SU-DHL-6 (cell line): Measurements from ENCODE around the gene MRPL39.
A peak's percentile ranks its signal among the peaks of the same experiment; 100 is the strongest.

Source experiments
- H2AFZ ChIP-seq: fragments of 200-600 bp; sonication (generic); 2 replicates; pipeline ENCODE4 v1.6.1; 2014; ENCODE audit warnings: low read depth, mild to moderate bottlenecking, moderate library complexity, mixed read lengths, antibody characterized with exemption, low read length; ENCODE audit not compliant: severe bottlenecking
- H3F3A ChIP-seq: fragments of 200-600 bp; shearing (Covaris generic); 2 replicates; pipeline ENCODE4 v1.6.0; 2016; ENCODE audit warnings: antibody characterized with exemption, mild to moderate bottlenecking; ENCODE audit not compliant: insufficient read depth
- H3K27ac ChIP-seq: fragments of 200-600 bp; sonication (generic); 2 replicates; pipeline ENCODE4 v1.5.1; 2016; ENCODE audit warnings: low read depth, mild to moderate bottlenecking, low read length, moderate library complexity, mixed read lengths
- H3K27me3 ChIP-seq: fragments of 200-600 bp; sonication (generic), shearing (Covaris generic); 2 replicates; pipeline ENCODE4 v1.6.0; 2014; ENCODE audit warnings: mild to moderate bottlenecking, low read length
- H3K36me3 ChIP-seq: fragments of 200-600 bp; sonication (generic); 2 replicates; pipeline ENCODE4 v1.6.1; 2014; ENCODE audit warnings: mild to moderate bottlenecking, low read length, mixed read lengths
- H3K4me2 ChIP-seq: fragments of 300-600, 200-600 bp; shearing (Covaris generic), sonication (generic); 2 replicates; pipeline ENCODE4 v1.6.0; 2014; ENCODE audit warnings: low read length, low read depth, mild to moderate bottlenecking; ENCODE audit not compliant: poor library complexity, severe bottlenecking
- H3K4me3 ChIP-seq: fragments of 200-600 bp; sonication (generic); 2 replicates; pipeline ENCODE4 v1.5.1; 2014; ENCODE audit warnings: antibody characterized with exemption, low read length, mild to moderate bottlenecking, mixed read lengths; ENCODE audit not compliant: insufficient read depth, poor library complexity, severe bottlenecking
- H3K79me2 ChIP-seq: fragments of 200-600 bp; sonication (generic); 2 replicates; pipeline ENCODE4 v1.6.1; 2014; ENCODE audit warnings: mild to moderate bottlenecking, low read length, moderate library complexity; ENCODE audit not compliant: insufficient read depth
- H3K9ac ChIP-seq: fragments of 200-600 bp; sonication (generic); 2 replicates; pipeline ENCODE4 v1.7.0; 2014; ENCODE audit warnings: mild to moderate bottlenecking, low read length
- H3K9me2 ChIP-seq: fragments of 200-600 bp; sonication (generic); replicated peaks from 2 replicates; pipeline ENCODE4 v1.6.1; 2014; ENCODE audit warnings: low read length; ENCODE audit not compliant: insufficient read depth
- H3K9me3 ChIP-seq: fragments of 200-600 bp; sonication (generic); 2 replicates; pipeline ENCODE4 v1.6.1; 2014; ENCODE audit warnings: low read length, mixed read lengths; ENCODE audit not compliant: insufficient read depth
- H4K20me1 ChIP-seq: fragments of 200-600 bp; sonication (generic); 2 replicates; pipeline ENCODE4 v1.6.1; 2014; ENCODE audit warnings: low read depth, mild to moderate bottlenecking, antibody characterized with exemption, low read length, moderate library complexity, mixed read lengths
- CTCF ChIP-seq: fragments of 200-600 bp; sonication (generic); IDR thresholded peaks from one replicate; pipeline ENCODE4 v1.5.1; 2017; ENCODE audit warnings: antibody characterized with exemption, mild to moderate bottlenecking, low read length, moderate library complexity; ENCODE audit not compliant: insufficient read depth, poor library complexity, severe bottlenecking
- EZH2phosphoT487 ChIP-seq: fragments of 200-600 bp; sonication (generic), shearing (Covaris generic); conservative IDR thresholded peaks from 2 replicates; pipeline ENCODE4 v1.6.1; 2018; ENCODE audit warnings: mild to moderate bottlenecking, antibody characterized with exemption, low read length, moderate library complexity, mixed read lengths

MRPL39 gene

GRCh38 chr21:25614441-25614840 is 7.2 kb upstream of the MRPL39 start:
- Histone ChIP-seq H3F3A (no peaks in the 10 kb centered on the region), H3K4me2 (no peak overlapping the region), H3K9me3 (no peaks in the 10 kb centered on the region), H3K27me3 (no peaks in the 10 kb centered on the region), H3K36me3 (no peaks in the 10 kb centered on the region), H3K9ac (no peak overlapping the region), H3K4me3 (no peak overlapping the region), H4K20me1 (no peaks in the 10 kb centered on the region), H2AFZ (no peak overlapping the region), H3K79me2 (no peaks in the 10 kb centered on the region), H3K27ac (no peak overlapping the region), H3K9me2 (no peaks in the 10 kb centered on the region)
- TF ChIP-seq EZH2phosphoT487, result no peak
- TF ChIP-seq CTCF, result no peak

- H3K27ac ChIP-seq, result peak overlapping the region; percentile 22; the same call in 1 of the 2 replicates
Measured at GRCh38 chr21:25608044-25608737, 910 bp upstream of the MRPL39 start.

GRCh38 chr21:25589887-25590286 is 17.4 kb downstream of the MRPL39 start:
- peaks cover 59% of the 10 kb centered on the region for H3K36me3 ChIP-seq
- H3K9me3 ChIP-seq, result no peaks in the 10 kb centered on the region
- H4K20me1 ChIP-seq, result no peaks in the 10 kb centered on the region
- H3K27me3 ChIP-seq, result no peaks in the 10 kb centered on the region
- no peak overlapping the region for H2AFZ ChIP-seq
- no peak overlapping the region for H3K4me2 ChIP-seq
- H3K9me2 ChIP-seq, result no peaks in the 10 kb centered on the region
- peaks cover 7% of the 10 kb centered on the region; the same call in 1 of the 2 replicates for H3F3A ChIP-seq
- H3K27ac ChIP-seq, result no peak overlapping the region
- TF ChIP-seq EZH2phosphoT487 (no peak), CTCF (no peak)
- H3K4me3 ChIP-seq, result no peak overlapping the region
- H3K79me2 ChIP-seq, result no peaks in the 10 kb centered on the region
- no peak overlapping the region for H3K9ac ChIP-seq

More at GRCh38 chr21:25608044-25608737, 910 bp upstream of the MRPL39 start:
- no peaks in the 10 kb centered on the region for H3K27me3 ChIP-seq
- H3K9me3 ChIP-seq, result no peaks in the 10 kb centered on the region
- peak overlapping the region; percentile 97 for H2AFZ ChIP-seq
- H3K36me3 ChIP-seq, result peaks cover 20% of the 10 kb centered on the region
- TF ChIP-seq EZH2phosphoT487, result no peak
- TF ChIP-seq CTCF, result peak; percentile 88
- H4K20me1 ChIP-seq, result no peaks in the 10 kb centered on the region
- H3K4me3 ChIP-seq, result peak overlapping the region; percentile 100
- peaks cover 34% of the 10 kb centered on the region for H3K79me2 ChIP-seq
- peak overlapping the region; percentile 95 for H3K4me2 ChIP-seq
- H3K9ac ChIP-seq, result peak overlapping the region; percentile 97
- H3F3A ChIP-seq, result no peaks in the 10 kb centered on the region
- H3K9me2 ChIP-seq, result no peaks in the 10 kb centered on the region
